Lower leg skin (tissue), 4 donors: ENCODE measurements around the gene AKT3. TPM values are rescaled to one million over a fixed set of nuclear protein-coding genes. Genes with fewer than 3 reads are reported as not detected.

Experiments used
- DNase-seq, 2 donors: peaks; one replicate each; pipeline ENCODE4 v3.0.0-alpha.2; 2019; ENCODE audit warnings: low spot score in 2 of 2
- H3K4me3 ChIP-seq: fragments of 200-600 bp; sonication (generic); 2 replicates; pipeline ENCODE4 v1.5.1; 2017; ENCODE audit warnings: mild to moderate bottlenecking, low read depth; ENCODE audit not compliant: poor library complexity, severe bottlenecking
- CTCF ChIP-seq, 3 donors: fragments of 450-650 bp; IDR thresholded peaks; one replicate each; pipeline ENCODE4 v1.5.1; 2016; ENCODE audit warnings: antibody characterized with exemption in 3 of 3, mild to moderate bottlenecking in 3 of 3, moderate library complexity in 2 of 3
- POLR2A ChIP-seq, 2 donors: fragments of 450-650 bp; IDR thresholded peaks; one replicate each; pipeline ENCODE4 v1.6.1; 2016 to 2017; ENCODE audit warnings: antibody characterized with exemption in 2 of 2, mild to moderate bottlenecking in 1 of 2, moderate library complexity in 1 of 2
- WGBS, 2 donors: methylation state at CpG; one replicate each; pipeline ENCODE4 v1.1.5; 2018; 5-methylcytosine and 5-hydroxymethylcytosine counted together
- intact Hi-C: fragments of 100-400 bp; cut with DNase I; formaldehyde crosslinking; loops from one replicate; pipeline ENCODE4 v1.15.0; 2023; ENCODE audit warnings: low total_unique reads
- total RNA-seq, 4 donors: library from RNA; depleted of rRNA; stranded (reverse); fragments of >200 nt; gene quantifications; one replicate each; pipeline ENCODE4 v1.1.0, GENCODE V29; 2016

AKT3 gene
- total RNA-seq, 4 donors from 2014 or later: 7.8 to 16.3 (median 10.4) TPM

- intact Hi-C loops: no loop called here
- 75 to 84% methylated on average over 4 of the region's 4 CpGs for WGBS, 2 donors
- DNase-seq: no peak
- no peak for TF ChIP-seq POLR2A (IDR thresholded peaks at IDR 0.05)
- TF ChIP-seq CTCF (IDR thresholded peaks at IDR 0.05): no peak
- no peak overlapping the region for H3K4me3 ChIP-seq
Measured at GRCh38 chr1:243745356-243745755, 104.7 kb downstream of the AKT3 start.

- TF ChIP-seq CTCF (IDR thresholded peaks at IDR 0.05): no peak
- intact Hi-C loops: no loop called here
- WGBS, 2 donors: 75 to 84% methylated on average over 4 of the region's 4 CpGs
- no peak for DNase-seq
- H3K4me3 ChIP-seq: no peak overlapping the region
Measured at GRCh38 chr1:243742819-243743218, 107.2 kb downstream of the AKT3 start.

GRCh38 chr1:243740255-243740999 lies 109.6 kb downstream of the AKT3 start:
- TF ChIP-seq CTCF (IDR thresholded peaks at IDR 0.05): no peak
- no peak for TF ChIP-seq POLR2A (IDR thresholded peaks at IDR 0.05)
- DNase-seq: no peak
- 90% methylated on average over 2 of the region's 2 CpGs for WGBS, 2 donors
- no peak overlapping the region for H3K4me3 ChIP-seq
- intact Hi-C loops: no loop called here

- WGBS, 2 donors: 81 to 82% methylated on average over 3 of the region's 3 CpGs
- H3K4me3 ChIP-seq: no peak overlapping the region
- intact Hi-C loops: no loop called here
- DNase-seq: no peak
- TF ChIP-seq CTCF (IDR thresholded peaks at IDR 0.05) (no peak), POLR2A (IDR thresholded peaks at IDR 0.05) (no peak)
Measured at GRCh38 chr1:243739335-243740003, 110.6 kb downstream of the AKT3 start.

- intact Hi-C loops: no loop called here
- H3K4me3 ChIP-seq: no peak overlapping the region
- no peak for DNase-seq
- 80 to 90% methylated on average over 1 of the region's 1 CpG for WGBS, 2 donors
- no peak for TF ChIP-seq POLR2A (IDR thresholded peaks at IDR 0.05)
- no peak for TF ChIP-seq CTCF (IDR thresholded peaks at IDR 0.05)
Measured at GRCh38 chr1:243738020-243738419, 112.0 kb downstream of the AKT3 start.
